NT2/D1 (cell line): Measurements from ENCODE around the gene COL26A1.

Source experiments
- DNase-seq: peaks from one replicate; pipeline ENCODE4 v3.0.0-alpha.2; 2011; ENCODE audit warnings: low read depth, low spot score
- H3K27me3 ChIP-seq: 2 replicates; pipeline ENCODE4 v1.6.0; 2011; ENCODE audit warnings: mild to moderate bottlenecking; ENCODE audit not compliant: insufficient read length, insufficient read depth
- H3K36me3 ChIP-seq: 2 replicates; pipeline ENCODE4 v1.6.1; 2011; ENCODE audit warnings: mild to moderate bottlenecking, low read length, mixed read lengths; ENCODE audit not compliant: insufficient read depth, insufficient read length
- H3K4me1 ChIP-seq: 2 replicates; pipeline ENCODE4 v1.5.1; 2011; ENCODE audit not compliant: insufficient read depth, insufficient read length
- H3K4me3 ChIP-seq: 2 replicates; pipeline ENCODE4 v1.5.1; 2011; ENCODE audit warnings: low read depth; ENCODE audit not compliant: insufficient read length
- H3K9ac ChIP-seq: 2 replicates; pipeline ENCODE4 v1.6.0; 2011; ENCODE audit warnings: low read depth; ENCODE audit not compliant: insufficient read length
- H3K9me3 ChIP-seq: 2 replicates; pipeline ENCODE4 v1.5.1; 2011; ENCODE audit warnings: mild to moderate bottlenecking, low read length; ENCODE audit not compliant: insufficient read depth
- SUZ12 ChIP-seq: IDR thresholded peaks from 2 replicates; pipeline ENCODE4 v1.6.1; 2011; ENCODE audit not compliant: insufficient read length, insufficient read depth; ENCODE audit errors: extremely low read depth
- YY1 ChIP-seq: IDR thresholded peaks from 2 replicates; pipeline ENCODE4 v1.6.1; 2011; ENCODE audit not compliant: insufficient read length, insufficient read depth
- ZNF274 ChIP-seq: IDR thresholded peaks from 2 replicates; pipeline ENCODE4 v1.6.1; 2011; ENCODE audit warnings: mild to moderate bottlenecking, low read depth, low read length

The COL26A1 gene

GRCh38 chr7:101435461-101436220, 73.0 kb downstream of the COL26A1 start:
- no peaks in the 10 kb centered on the region for H3K36me3 ChIP-seq
- no peak for TF ChIP-seq ZNF274
- no peak for TF ChIP-seq YY1
- TF ChIP-seq SUZ12, result no peak
- no peaks in the 10 kb centered on the region for H3K9me3 ChIP-seq
- no peak for DNase-seq
- H3K4me3 ChIP-seq, result no peak overlapping the region
- no peaks in the 10 kb centered on the region for H3K27me3 ChIP-seq
- H3K4me1 ChIP-seq, result peaks cover 8% of the 10 kb centered on the region
- H3K9ac ChIP-seq, result no peak overlapping the region

- TF ChIP-seq ZNF274, result no peak
- Histone ChIP-seq H3K9me3 (no peaks in the 10 kb centered on the region), H3K27me3 (no peaks in the 10 kb centered on the region), H3K4me3 (no peak overlapping the region), H3K9ac (no peak overlapping the region), H3K36me3 (no peaks in the 10 kb centered on the region), H3K4me1 (peaks cover 8% of the 10 kb centered on the region)
- no peak for DNase-seq
Observed at GRCh38 chr7:101436221-101436735, 73.6 kb downstream of the COL26A1 start.

GRCh38 chr7:101436857-101437576, 74.3 kb downstream of the COL26A1 start:
- H3K27me3 ChIP-seq, result no peaks in the 10 kb centered on the region
- TF ChIP-seq ZNF274 (no peak), YY1 (no peak), SUZ12 (no peak)
- H3K36me3 ChIP-seq, result no peaks in the 10 kb centered on the region
- no peak overlapping the region for H3K4me3 ChIP-seq
- DNase-seq, result peak; percentile 59
- peak overlapping the region; percentile 32 for H3K9ac ChIP-seq
- H3K4me1 ChIP-seq, result peaks cover 8% of the 10 kb centered on the region
- no peaks in the 10 kb centered on the region for H3K9me3 ChIP-seq

- DNase-seq, result no peak
- Histone ChIP-seq H3K9ac (peak overlapping the region; percentile 10), H3K4me3 (no peak overlapping the region), H3K36me3 (peaks cover 3% of the 10 kb centered on the region), H3K4me1 (peaks cover 6% of the 10 kb centered on the region), H3K9me3 (no peaks in the 10 kb centered on the region), H3K27me3 (no peaks in the 10 kb centered on the region)
- TF ChIP-seq SUZ12 (no peak), YY1 (no peak), ZNF274 (no peak)
Observed at GRCh38 chr7:101441890-101442289, 79.2 kb downstream of the COL26A1 start.

- H3K27me3 ChIP-seq, result no peaks in the 10 kb centered on the region
- H3K36me3 ChIP-seq, result peaks cover 3% of the 10 kb centered on the region
- H3K4me1 ChIP-seq, result peaks cover 4% of the 10 kb centered on the region
- TF ChIP-seq ZNF274, result no peak
- no peak for TF ChIP-seq SUZ12
- no peak for TF ChIP-seq YY1
- DNase-seq, result no peak
- no peak overlapping the region for H3K4me3 ChIP-seq
- H3K9me3 ChIP-seq, result no peaks in the 10 kb centered on the region
- no peak overlapping the region for H3K9ac ChIP-seq
Observed at GRCh38 chr7:101442426-101443070, 79.9 kb downstream of the COL26A1 start.

GRCh38 chr7:101450064-101450463, 87.4 kb downstream of the COL26A1 start:
- no peak for DNase-seq
- Histone ChIP-seq H3K4me3 (no peak overlapping the region), H3K9ac (no peak overlapping the region), H3K36me3 (peaks cover 25% of the 10 kb centered on the region), H3K9me3 (no peaks in the 10 kb centered on the region), H3K4me1 (no peaks in the 10 kb centered on the region), H3K27me3 (no peaks in the 10 kb centered on the region)
- no peak for TF ChIP-seq YY1
- TF ChIP-seq SUZ12, result no peak
- no peak for TF ChIP-seq ZNF274

GRCh38 chr7:101453617-101454016, 90.9 kb downstream of the COL26A1 start:
- no peak for DNase-seq
- TF ChIP-seq ZNF274 (no peak), SUZ12 (no peak), YY1 (no peak)
- peaks cover 23% of the 10 kb centered on the region for H3K36me3 ChIP-seq
- no peak overlapping the region for H3K4me3 ChIP-seq
- no peaks in the 10 kb centered on the region for H3K9me3 ChIP-seq
- no peaks in the 10 kb centered on the region for H3K27me3 ChIP-seq
- H3K9ac ChIP-seq, result no peak overlapping the region
- H3K4me1 ChIP-seq, result no peaks in the 10 kb centered on the region
